Lower leg skin (tissue), 3 donors: ENCODE results near the gene GREB1L.

Source experiments
- CTCF ChIP-seq, 3 donors: fragments of 450-650 bp; IDR thresholded peaks; one replicate each; pipeline ENCODE4 v1.5.1; 2016; ENCODE audit warnings: antibody characterized with exemption in 3 of 3, mild to moderate bottlenecking in 3 of 3, moderate library complexity in 2 of 3
- POLR2A ChIP-seq, 2 donors: fragments of 450-650 bp; IDR thresholded peaks; one replicate each; pipeline ENCODE4 v1.6.1; 2016 to 2017; ENCODE audit warnings: antibody characterized with exemption in 2 of 2, mild to moderate bottlenecking in 1 of 2, moderate library complexity in 1 of 2

GRCh38 chr18:21215490-21215889 lies 26.5 kb upstream of the GREB1L start:
- no peak for TF ChIP-seq CTCF (IDR thresholded peaks at IDR 0.05)
- no peak for TF ChIP-seq POLR2A (IDR thresholded peaks at IDR 0.05)
